ENCODE data around the gene NDFIP2. TPM values are rescaled to one million over a fixed set of nuclear protein-coding genes. Genes with fewer than 3 reads are reported as not detected.

Gene NDFIP2
- total and polyA plus RNA-seq, 10 of the 15 experiments (the other 5 are each of a cell fraction or from before 2014, with no cell fraction given): 17.9 to 57.2 (median 30.6) TPM

DNA sequence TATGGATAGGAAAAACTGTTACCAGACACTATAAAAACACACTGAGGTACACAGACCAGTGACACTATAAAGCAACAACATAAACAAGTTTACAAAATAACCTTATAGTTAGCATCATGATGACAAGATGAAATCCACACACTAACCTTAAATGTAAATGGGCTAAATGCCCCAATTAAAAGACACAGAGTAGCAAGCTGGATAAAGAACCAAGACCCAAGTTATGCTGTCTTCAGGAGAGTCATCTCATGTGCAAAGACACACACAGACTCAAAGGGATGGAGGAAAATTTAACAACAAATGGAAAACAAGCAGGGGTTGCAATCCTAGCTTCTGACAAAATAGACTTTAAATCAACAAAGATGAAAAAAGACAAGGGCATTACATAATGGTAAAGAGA lies 81.6 kb downstream of the NDFIP2 start (continued):
- TF ChIP-seq STAT3 (IDR thresholded peaks at IDR 0.05; ENCODE audit: low read depth, low read length) (no peak), NFXL1 (IDR thresholded peaks at IDR 0.05; ENCODE audit: borderline replicate concordance) (no peak)

DNA sequence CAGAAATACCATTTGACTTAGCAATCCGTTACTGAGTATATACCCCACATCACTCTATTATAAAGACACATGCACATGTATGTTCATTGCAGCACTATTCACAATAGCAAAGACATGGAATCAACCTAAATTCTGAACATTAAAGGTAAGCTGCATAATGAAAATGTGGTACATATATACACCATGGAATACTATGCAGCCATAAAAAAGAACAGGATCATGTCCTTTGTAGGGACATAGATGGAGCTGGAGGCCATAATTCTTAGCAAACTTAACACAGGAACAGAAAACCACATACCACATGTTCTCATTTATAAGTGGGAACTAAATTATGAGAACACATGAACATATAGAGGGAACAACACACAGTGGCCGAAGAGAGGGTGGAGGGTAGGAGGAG lies 85.2 kb downstream of the NDFIP2 start:
- SMC1A ChIA-PET (ENCODE audit: uncharacterized antibody, unreplicated experiment): no interaction called here
- no peak overlapping the region for H3K4me3 ChIP-seq
- DNase-seq (ENCODE audit: low read depth, low spot score) (no peak), ATAC-seq (no peak), FAIRE-seq (no peak)
- H4K20me1 ChIP-seq (ENCODE audit: control insufficient read depth, insufficient read depth): no peaks in the 10 kb centered on the region
- H3K36me3 ChIP-seq (ENCODE audit: control insufficient read depth in 2 of 2, insufficient read depth in 2 of 2, low read length in 1 of 2): no peaks in the 10 kb centered on the region
- H3K79me2 ChIP-seq (ENCODE audit: control insufficient read depth, insufficient read depth, low read length): no peaks in the 10 kb centered on the region
- no peak overlapping the region for H3K27ac ChIP-seq (ENCODE audit: control insufficient read depth, insufficient read depth)
- TF ChIP-seq RCOR1 (conservative IDR thresholded peaks at IDR 0.05; ENCODE audit: low read depth, low read length) (no peak), CEBPB (IDR thresholded peaks at IDR 0.05; ENCODE audit: borderline replicate concordance in 1 of 2, low read depth in 2 of 2, low read length in 2 of 2) (no peak), BCL11A (IDR thresholded peaks at IDR 0.05; ENCODE audit: low read depth, low read length) (no peak), MTA3 (IDR thresholded peaks at IDR 0.05; ENCODE audit: borderline replicate concordance, low read length) (no peak), BMI1 (IDR thresholded peaks at IDR 0.05; ENCODE audit: borderline replicate concordance) (no peak), TCF7 (IDR thresholded peaks at IDR 0.05; ENCODE audit: borderline replicate concordance) (no peak)
- TF ChIP-seq, protein P1, sequence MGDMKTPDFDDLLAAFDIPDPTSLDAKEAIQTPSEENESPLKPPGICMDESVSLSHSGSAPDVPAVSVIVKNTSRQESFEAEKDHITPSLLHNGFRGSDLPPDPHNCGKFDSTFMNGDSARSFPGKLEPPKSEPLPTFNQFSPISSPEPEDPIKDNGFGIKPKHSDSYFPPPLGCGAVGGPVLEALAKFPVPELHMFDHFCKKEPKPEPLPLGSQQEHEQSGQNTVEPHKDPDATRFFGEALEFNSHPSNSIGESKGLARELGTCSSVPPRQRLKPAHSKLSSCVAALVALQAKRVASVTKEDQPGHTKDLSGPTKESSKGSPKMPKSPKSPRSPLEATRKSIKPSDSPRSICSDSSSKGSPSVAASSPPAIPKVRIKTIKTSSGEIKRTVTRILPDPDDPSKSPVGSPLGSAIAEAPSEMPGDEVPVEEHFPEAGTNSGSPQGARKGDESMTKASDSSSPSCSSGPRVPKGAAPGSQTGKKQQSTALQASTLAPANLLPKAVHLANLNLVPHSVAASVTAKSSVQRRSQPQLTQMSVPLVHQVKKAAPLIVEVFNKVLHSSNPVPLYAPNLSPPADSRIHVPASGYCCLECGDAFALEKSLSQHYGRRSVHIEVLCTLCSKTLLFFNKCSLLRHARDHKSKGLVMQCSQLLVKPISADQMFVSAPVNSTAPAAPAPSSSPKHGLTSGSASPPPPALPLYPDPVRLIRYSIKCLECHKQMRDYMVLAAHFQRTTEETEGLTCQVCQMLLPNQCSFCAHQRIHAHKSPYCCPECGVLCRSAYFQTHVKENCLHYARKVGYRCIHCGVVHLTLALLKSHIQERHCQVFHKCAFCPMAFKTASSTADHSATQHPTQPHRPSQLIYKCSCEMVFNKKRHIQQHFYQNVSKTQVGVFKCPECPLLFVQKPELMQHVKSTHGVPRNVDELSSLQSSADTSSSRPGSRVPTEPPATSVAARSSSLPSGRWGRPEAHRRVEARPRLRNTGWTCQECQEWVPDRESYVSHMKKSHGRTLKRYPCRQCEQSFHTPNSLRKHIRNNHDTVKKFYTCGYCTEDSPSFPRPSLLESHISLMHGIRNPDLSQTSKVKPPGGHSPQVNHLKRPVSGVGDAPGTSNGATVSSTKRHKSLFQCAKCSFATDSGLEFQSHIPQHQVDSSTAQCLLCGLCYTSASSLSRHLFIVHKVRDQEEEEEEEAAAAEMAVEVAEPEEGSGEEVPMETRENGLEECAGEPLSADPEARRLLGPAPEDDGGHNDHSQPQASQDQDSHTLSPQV (IDR thresholded peaks at IDR 0.05): no peak
- TF ChIP-seq, protein P2, sequence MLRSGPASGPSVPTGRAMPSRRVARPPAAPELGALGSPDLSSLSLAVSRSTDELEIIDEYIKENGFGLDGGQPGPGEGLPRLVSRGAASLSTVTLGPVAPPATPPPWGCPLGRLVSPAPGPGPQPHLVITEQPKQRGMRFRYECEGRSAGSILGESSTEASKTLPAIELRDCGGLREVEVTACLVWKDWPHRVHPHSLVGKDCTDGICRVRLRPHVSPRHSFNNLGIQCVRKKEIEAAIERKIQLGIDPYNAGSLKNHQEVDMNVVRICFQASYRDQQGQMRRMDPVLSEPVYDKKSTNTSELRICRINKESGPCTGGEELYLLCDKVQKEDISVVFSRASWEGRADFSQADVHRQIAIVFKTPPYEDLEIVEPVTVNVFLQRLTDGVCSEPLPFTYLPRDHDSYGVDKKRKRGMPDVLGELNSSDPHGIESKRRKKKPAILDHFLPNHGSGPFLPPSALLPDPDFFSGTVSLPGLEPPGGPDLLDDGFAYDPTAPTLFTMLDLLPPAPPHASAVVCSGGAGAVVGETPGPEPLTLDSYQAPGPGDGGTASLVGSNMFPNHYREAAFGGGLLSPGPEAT (IDR thresholded peaks at IDR 0.05; ENCODE audit: low read depth): no peak
- TF ChIP-seq, protein P3, sequence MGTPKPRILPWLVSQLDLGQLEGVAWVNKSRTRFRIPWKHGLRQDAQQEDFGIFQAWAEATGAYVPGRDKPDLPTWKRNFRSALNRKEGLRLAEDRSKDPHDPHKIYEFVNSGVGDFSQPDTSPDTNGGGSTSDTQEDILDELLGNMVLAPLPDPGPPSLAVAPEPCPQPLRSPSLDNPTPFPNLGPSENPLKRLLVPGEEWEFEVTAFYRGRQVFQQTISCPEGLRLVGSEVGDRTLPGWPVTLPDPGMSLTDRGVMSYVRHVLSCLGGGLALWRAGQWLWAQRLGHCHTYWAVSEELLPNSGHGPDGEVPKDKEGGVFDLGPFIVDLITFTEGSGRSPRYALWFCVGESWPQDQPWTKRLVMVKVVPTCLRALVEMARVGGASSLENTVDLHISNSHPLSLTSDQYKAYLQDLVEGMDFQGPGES (IDR thresholded peaks at IDR 0.05): no peak
- RAD21 ChIA-PET (ENCODE audit: unreplicated experiment): no interaction called here
- WGBS (ENCODE audit: insufficient coverage, insufficient replicate concordance, low lambda C conversion rate, missing lambda C conversion rate): 98% methylated on average over 2 of the region's 2 CpGs
- no peaks in the 10 kb centered on the region for H3K4me1 ChIP-seq (ENCODE audit: control insufficient read depth, insufficient read depth, low read length)
- H2AFZ ChIP-seq (ENCODE audit: control insufficient read depth, low read depth, low read length): no peak overlapping the region
- no TSS peak for BruUV-seq (replicated peaks)
- intact Hi-C loops (cut with micrococcal nuclease; ENCODE audit: unreplicated experiment): no loop called here
- H3K9me3 ChIP-seq (replicated peaks; ENCODE audit: control insufficient read depth, insufficient read depth, low read length): no peaks in the 10 kb centered on the region
- POLR2A ChIA-PET: interaction anchor here (0.6 kb wide), 1 partner anchor 347 kb away, joined by 3 read pairs; no protein-coding TSS in a partner anchor
- CTCF ChIA-PET: no interaction called here
- no peaks in the 10 kb centered on the region for H3K27me3 ChIP-seq (replicated peaks in 1 of 2; ENCODE audit: control insufficient read depth in 2 of 2, insufficient read depth in 2 of 2, low read length in 1 of 2)
- no peak overlapping the region for H3K9ac ChIP-seq (ENCODE audit: control insufficient read depth, insufficient read depth, low read length)
- in situ Hi-C loops (cut with MboI): no loop called here
- H3K4me2 ChIP-seq (ENCODE audit: control insufficient read depth, insufficient read depth): no peak overlapping the region
